Uterus (tissue), 4 donors: ENCODE data around the gene EIF2A. TPM values are rescaled to one million over a fixed set of nuclear protein-coding genes. Genes with fewer than 3 reads are reported as not detected.
"Not testable (repeated sequence)": the region's sequence is repeated elsewhere in the genome, so short reads cannot be mapped to it uniquely, and the experiment has no call there.

Source experiments
- DNase-seq, 2 donors: peaks; one replicate each; pipeline ENCODE4 v3.0.0-alpha.2; 2019 to 2020
- H3K27ac ChIP-seq, 2 donors: fragments of 200-600 bp; sonication (generic); 1 replicate in 1 of 2; 2 replicates in 1 of 2; pipeline ENCODE4 v1.5.1; 2016 to 2018
- H3K27me3 ChIP-seq, 2 donors: fragments of 200-600 bp; sonication (generic); one replicate each; pipeline ENCODE4 v1.5.1; 2018 to 2019; ENCODE audit warnings: control low read depth in 1 of 2
- H3K36me3 ChIP-seq, 2 donors: fragments of 200-600 bp; sonication (generic); one replicate each; pipeline ENCODE4 v1.5.1; 2019; ENCODE audit warnings: control low read depth in 1 of 2
- H3K4me1 ChIP-seq, 2 donors: fragments of 200-600 bp; sonication (generic); one replicate each; pipeline ENCODE4 v1.5.1; 2018 to 2019; ENCODE audit warnings: control low read depth in 1 of 2
- H3K4me3 ChIP-seq, 2 donors: fragments of 200-600 bp; sonication (generic); 1 replicate in 1 of 2; 2 replicates in 1 of 2; pipeline ENCODE4 v1.5.1; 2018 to 2019; ENCODE audit warnings: mild to moderate bottlenecking in 1 of 2
- H3K9me3 ChIP-seq, 2 donors: fragments of 200-600 bp; sonication (generic); one replicate each; pipeline ENCODE4 v1.5.1; 2019; ENCODE audit warnings: control low read depth in 1 of 2
- POLR2A ChIP-seq, 2 donors: fragments of 450-650 bp; IDR thresholded peaks; one replicate each; pipeline ENCODE4 v1.6.1; 2016; ENCODE audit warnings: antibody characterized with exemption in 2 of 2, mild to moderate bottlenecking in 1 of 2, moderate library complexity in 1 of 2
- intact Hi-C: fragments of 100-400 bp; cut with DNase I; formaldehyde crosslinking; loops from one replicate; pipeline ENCODE4 v1.15.1; 2023; ENCODE audit warnings: low total_unique reads
- total RNA-seq, 4 donors: library from RNA; depleted of rRNA in 3 of 4; stranded (reverse); fragments of >200 nt in 3 of 4; gene quantifications; one replicate each; pipeline versions ENCODE4 v1.1.0 to v1.2.4, GENCODE V29; 2014 to 2023
- TF ChIP-seq, protein P1 (sequence below), 4 experiments: fragments of 200-600 bp in 2 of 4; fragments of 450-650 bp in 2 of 4; sonication (generic) in 2 of 4; IDR thresholded peaks; one replicate each; pipeline ENCODE4 v1.5.1; 2016 to 2019; ENCODE audit warnings: antibody characterized with exemption in 4 of 4, mild to moderate bottlenecking in 2 of 4, moderate library complexity in 1 of 4
- donor health status: DM: yes; HTN: yes; CAD: no.

EIF2A gene
- total RNA-seq, 4 donors from 2014 or later = 112 to 266 (median 187) TPM

DNA sequence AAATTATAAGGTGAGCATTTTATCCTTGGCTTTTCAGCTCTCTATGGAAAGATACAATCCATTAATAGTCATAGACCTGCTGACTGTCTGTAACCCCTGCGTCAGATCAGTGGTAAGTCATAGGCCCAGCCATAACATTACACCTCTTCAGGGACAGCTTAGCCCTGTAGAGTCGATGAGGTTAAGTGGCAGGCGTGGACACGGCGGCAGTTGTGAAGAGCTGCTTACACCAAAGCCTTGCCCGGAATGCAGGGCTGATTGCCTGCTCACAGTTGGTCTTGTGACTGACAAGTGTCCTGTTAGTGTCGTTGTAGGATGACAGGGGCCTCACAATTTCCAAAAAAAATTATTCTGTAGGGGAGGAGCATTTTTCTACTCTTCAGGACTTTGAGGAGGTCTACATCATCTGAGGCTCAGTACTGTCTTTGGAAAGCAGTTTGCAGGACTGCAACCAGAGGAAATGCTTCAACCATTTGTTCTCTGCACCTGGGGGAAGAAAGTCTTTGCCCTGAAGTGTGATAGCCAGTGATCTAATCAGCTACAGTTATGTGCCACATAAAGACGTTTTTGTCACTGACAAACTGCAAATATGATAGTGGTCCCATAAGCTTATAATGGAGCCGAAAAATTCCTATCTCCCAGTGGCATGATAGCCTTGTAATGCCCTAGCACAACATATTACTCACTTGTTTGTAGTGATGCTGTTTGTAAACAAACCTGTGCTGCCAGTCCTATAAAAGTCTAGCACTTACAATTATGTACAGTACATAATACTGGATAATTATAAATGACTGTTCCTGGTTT is 41.6 kb downstream of the EIF2A start:
- Histone ChIP-seq H3K27me3 (no peaks in the 10 kb centered on the region), H3K4me3 (no peak overlapping the region), H3K27ac (no peak overlapping the region), H3K4me1 (no peaks in the 10 kb centered on the region), H3K36me3 (no peaks in the 10 kb centered on the region), H3K9me3 (no peaks in the 10 kb centered on the region)
- DNase-seq = no peak
- TF ChIP-seq, protein P1, sequence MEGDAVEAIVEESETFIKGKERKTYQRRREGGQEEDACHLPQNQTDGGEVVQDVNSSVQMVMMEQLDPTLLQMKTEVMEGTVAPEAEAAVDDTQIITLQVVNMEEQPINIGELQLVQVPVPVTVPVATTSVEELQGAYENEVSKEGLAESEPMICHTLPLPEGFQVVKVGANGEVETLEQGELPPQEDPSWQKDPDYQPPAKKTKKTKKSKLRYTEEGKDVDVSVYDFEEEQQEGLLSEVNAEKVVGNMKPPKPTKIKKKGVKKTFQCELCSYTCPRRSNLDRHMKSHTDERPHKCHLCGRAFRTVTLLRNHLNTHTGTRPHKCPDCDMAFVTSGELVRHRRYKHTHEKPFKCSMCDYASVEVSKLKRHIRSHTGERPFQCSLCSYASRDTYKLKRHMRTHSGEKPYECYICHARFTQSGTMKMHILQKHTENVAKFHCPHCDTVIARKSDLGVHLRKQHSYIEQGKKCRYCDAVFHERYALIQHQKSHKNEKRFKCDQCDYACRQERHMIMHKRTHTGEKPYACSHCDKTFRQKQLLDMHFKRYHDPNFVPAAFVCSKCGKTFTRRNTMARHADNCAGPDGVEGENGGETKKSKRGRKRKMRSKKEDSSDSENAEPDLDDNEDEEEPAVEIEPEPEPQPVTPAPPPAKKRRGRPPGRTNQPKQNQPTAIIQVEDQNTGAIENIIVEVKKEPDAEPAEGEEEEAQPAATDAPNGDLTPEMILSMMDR (IDR thresholded peaks at IDR 0.05) = no peak
- no peak for TF ChIP-seq POLR2A (IDR thresholded peaks at IDR 0.05)
- intact Hi-C loops = no loop called here

DNA sequence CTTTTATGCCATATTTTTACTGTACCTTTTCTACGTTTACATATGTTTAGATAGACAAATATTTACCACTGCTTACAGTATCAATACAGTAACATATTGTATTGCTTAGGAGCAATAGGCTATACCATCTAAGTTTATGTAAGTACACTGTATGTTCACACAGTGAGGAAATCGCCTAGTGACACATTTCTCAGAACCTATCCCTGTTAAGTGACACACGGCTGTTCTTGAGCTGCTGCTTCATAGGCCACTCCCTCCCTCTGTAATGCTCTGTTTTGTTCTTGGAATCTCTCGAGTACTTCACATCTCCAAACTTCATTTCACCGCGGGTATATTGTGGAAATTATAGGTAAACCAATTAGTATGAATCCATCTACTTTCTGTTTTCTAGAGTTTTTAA is 43.2 kb downstream of the EIF2A start:
- intact Hi-C loops = no loop called here
- H3K27me3 ChIP-seq = no peaks in the 10 kb centered on the region
- H3K27ac ChIP-seq = no peak overlapping the region
- no peaks in the 10 kb centered on the region for H3K9me3 ChIP-seq
- no peak overlapping the region for H3K4me3 ChIP-seq
- TF ChIP-seq POLR2A (IDR thresholded peaks at IDR 0.05) = no peak
- TF ChIP-seq, protein P1 (IDR thresholded peaks at IDR 0.05) = no peak
- DNase-seq = no peak
- H3K4me1 ChIP-seq = no peaks in the 10 kb centered on the region
- H3K36me3 ChIP-seq = no peaks in the 10 kb centered on the region

DNA sequence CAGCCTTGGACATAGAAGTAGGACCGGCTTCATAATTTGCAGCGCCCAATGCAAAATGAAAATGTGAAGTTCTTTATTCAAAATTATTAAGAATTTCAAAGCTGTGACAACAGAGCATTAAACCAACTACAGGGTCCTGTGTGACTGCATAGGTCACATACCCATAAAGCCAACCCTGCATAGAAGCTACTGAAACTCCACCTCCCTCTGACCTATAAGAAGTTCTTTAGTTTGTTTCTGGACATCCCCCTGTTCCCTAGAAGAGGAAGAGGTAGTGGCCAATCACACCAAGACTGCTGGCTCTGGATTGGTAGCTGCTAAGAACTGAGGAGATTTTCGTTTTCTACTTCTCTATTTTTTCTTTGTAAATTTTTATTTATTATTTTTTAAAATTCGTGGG is 47.6 kb downstream of the EIF2A start:
- no peak overlapping the region for H3K27ac ChIP-seq
- no peak overlapping the region for H3K4me3 ChIP-seq
- intact Hi-C loops = no loop called here
- H3K4me1 ChIP-seq = no peaks in the 10 kb centered on the region
- no peaks in the 10 kb centered on the region for H3K9me3 ChIP-seq
- DNase-seq = no peak
- TF ChIP-seq POLR2A (IDR thresholded peaks at IDR 0.05) = no peak
- TF ChIP-seq, protein P1 (IDR thresholded peaks at IDR 0.05) = no peak
- H3K36me3 ChIP-seq = no peaks in the 10 kb centered on the region
- no peaks in the 10 kb centered on the region for H3K27me3 ChIP-seq

DNA sequence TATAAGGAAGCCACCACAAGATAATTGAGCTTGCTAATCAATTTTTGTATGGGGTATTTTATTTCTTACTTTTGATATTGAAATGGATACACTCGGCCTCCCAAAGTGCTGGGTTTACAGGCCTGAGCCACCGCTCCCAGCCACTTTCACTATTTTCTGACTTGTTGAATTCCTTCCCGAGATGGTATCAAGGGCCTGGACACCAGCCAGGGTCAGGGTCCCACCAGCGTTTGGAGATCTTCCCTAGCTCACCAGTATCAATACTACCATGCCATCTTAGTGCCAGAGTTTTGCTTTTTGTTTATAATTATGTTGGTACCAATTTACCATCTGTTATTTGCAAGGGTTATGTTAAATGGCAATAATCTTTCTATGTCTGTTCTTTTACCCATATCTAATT is 51.1 kb downstream of the EIF2A start:
- TF ChIP-seq, protein P1 (IDR thresholded peaks at IDR 0.05) = no peak
- TF ChIP-seq POLR2A (IDR thresholded peaks at IDR 0.05) = no peak
- no peaks in the 10 kb centered on the region for H3K4me1 ChIP-seq

DNA sequence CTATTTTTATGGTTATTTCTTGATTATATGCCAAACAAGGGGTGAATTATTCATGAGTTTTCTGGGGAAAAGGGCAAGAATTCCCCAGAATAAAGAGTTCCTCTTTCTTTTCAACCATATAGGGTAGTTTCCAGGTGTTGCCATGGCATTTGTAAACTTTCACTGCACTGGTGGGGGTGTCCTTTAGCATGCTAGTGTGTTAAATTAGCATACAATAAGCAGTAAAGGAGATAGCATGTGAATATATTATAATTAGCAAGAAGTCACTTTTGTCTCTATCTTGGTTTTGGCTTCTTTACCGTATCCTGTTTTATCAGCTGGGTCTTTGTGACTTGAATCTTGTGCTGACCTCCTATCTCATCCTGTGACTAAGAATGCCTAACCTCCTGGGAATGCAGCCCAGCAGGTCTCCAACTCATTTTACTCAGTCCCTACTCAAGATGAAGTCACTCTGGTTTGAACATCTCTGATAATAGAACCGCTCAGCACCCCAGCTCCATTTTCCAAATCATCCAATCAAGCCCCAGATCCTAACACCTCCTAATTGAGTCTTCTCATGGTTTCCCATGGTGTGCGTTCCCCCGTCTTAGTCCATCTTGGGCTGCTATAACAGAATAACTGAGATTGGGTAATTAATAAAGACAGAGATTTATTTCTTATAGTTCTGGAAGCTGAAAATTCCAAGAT is 53.2 kb downstream of the EIF2A start:
- intact Hi-C loops = loop anchor here (5.0 kb wide), 1 partner anchor 103 kb away; the partner anchor contains the start of gene ERICH6
- TF ChIP-seq, protein P1 (IDR thresholded peaks at IDR 0.05) = no peak
- no peak for TF ChIP-seq POLR2A (IDR thresholded peaks at IDR 0.05)

More for the DNA sequence above, 51.1 kb downstream of the EIF2A start:
- H3K27me3 ChIP-seq = no peaks in the 10 kb centered on the region
- no peak overlapping the region for H3K27ac ChIP-seq
- H3K36me3 ChIP-seq = no peaks in the 10 kb centered on the region
- no peak overlapping the region for H3K4me3 ChIP-seq
- no peaks in the 10 kb centered on the region for H3K9me3 ChIP-seq
- intact Hi-C loops = no loop called here
- no peak for DNase-seq

DNA sequence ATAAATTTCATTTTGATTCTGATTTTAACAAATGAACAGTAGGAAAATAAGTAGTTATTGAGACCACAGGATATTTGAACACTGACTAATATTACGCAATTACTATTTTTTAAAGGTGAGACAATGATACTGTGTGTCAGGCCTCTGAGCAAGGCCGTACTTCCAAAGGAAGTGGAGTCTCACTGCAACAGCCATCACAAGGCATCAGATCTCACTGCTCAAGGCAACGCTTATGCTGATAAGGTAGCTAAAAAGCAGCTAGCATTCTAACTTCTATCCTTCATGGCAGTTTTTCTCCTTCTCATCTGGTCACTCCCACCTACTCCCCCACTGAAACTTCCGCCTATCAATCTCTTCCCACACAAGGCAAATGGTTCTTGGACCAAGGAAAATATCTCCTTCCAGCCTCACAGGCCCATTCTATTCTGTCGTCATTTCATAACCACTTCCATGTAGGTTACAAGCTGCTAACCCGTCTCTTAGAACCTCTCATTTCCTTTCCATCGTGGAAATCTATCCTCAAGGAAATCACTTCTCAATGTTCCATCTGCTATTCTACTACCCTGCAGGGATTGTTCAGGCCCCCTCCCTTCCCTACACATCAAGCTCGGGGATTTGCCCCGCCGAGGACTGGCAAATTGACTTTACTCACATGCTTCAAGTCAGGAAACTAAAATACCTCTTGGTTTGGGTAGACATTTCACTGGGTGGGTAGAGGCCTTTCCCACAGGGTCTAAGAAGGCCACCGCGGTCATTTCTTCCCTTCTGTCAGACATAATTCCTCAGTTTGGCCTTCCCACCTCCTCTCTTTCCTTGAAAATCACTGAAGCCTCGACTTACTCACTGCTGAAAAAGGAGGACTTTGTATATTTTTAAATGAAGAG is 54.3 kb downstream of the EIF2A start:
- not testable (repeated sequence) for DNase-seq, H3K4me3 ChIP-seq, H3K36me3 ChIP-seq, H3K27ac ChIP-seq, H3K27me3 ChIP-seq, H3K9me3 ChIP-seq, H3K4me1 ChIP-seq
- intact Hi-C loops = loop anchor here (5.0 kb wide), 1 partner anchor 101 kb away; the partner anchor contains the start of gene ERICH6

More for the DNA sequence above, 53.2 kb downstream of the EIF2A start:
- Histone ChIP-seq H3K27ac (no peak overlapping the region), H3K4me3 (no peak overlapping the region), H3K36me3 (no peaks in the 10 kb centered on the region), H3K27me3 (no peaks in the 10 kb centered on the region), H3K9me3 (no peaks in the 10 kb centered on the region), H3K4me1 (no peaks in the 10 kb centered on the region)
- no peak for DNase-seq
